ENCODE data around the gene MACF1. TPM values are rescaled to one million over a fixed set of nuclear protein-coding genes. Genes with fewer than 3 reads are reported as not detected.

Gene MACF1
- polyA plus RNA-seq, 1 donor: 99.5 TPM

DNA sequence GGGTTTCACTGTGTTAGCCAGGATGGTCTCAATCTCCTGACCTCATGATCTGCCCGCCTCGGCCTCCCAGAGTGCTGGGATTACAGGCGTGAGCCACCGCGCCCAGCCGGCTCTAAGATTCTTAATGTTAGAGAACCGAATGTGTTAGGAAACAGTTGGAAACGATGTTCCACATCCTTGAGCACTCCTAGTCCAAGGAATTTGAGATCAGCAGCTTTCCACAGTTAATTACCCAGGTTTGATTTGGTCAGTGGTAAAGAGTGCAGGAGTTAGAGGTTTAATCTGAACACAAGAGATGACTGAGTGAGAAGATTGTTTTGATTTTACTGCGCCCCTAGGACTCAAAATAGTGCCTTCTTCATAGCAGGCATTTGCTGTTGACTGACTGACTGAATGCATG, 211.1 kb downstream of the MACF1 start:
- Histone ChIP-seq H3K4me3 (ENCODE audit: low read length) (no peak overlapping the region), H3K36me3 (ENCODE audit: control insufficient read depth, insufficient read depth, low read length) (peaks cover 13% of the 10 kb centered on the region), H3K4me1 (ENCODE audit: control insufficient read depth, insufficient read depth, low read length) (peaks cover 15% of the 10 kb centered on the region), H3K27me3 (ENCODE audit: control insufficient read depth, insufficient read depth, low read length) (no peaks in the 10 kb centered on the region), H3K27ac (ENCODE audit: low read length) (no peak overlapping the region), H3K9me3 (ENCODE audit: control insufficient read depth, low read depth, low read length) (no peaks in the 10 kb centered on the region)
- no peak for DNase-seq
- no CpG with 5 or more reads among the region's 9 CpGs for WGBS (ENCODE audit: insufficient coverage, low lambda C conversion rate)

GRCh38 chr1:39416609-39417008, 212.1 kb downstream of the MACF1 start:
- H3K27ac ChIP-seq (ENCODE audit: low read length): no peak overlapping the region
- H3K4me1 ChIP-seq (ENCODE audit: control insufficient read depth, insufficient read depth, low read length): peaks cover 5% of the 10 kb centered on the region
- peaks cover 13% of the 10 kb centered on the region for H3K36me3 ChIP-seq (ENCODE audit: control insufficient read depth, insufficient read depth, low read length)
- no peak for DNase-seq
- no peak overlapping the region for H3K4me3 ChIP-seq (ENCODE audit: low read length)
- no peaks in the 10 kb centered on the region for H3K9me3 ChIP-seq (ENCODE audit: control insufficient read depth, low read depth, low read length)
- no peaks in the 10 kb centered on the region for H3K27me3 ChIP-seq (ENCODE audit: control insufficient read depth, insufficient read depth, low read length)

GRCh38 chr1:39418236-39418635, 213.7 kb downstream of the MACF1 start:
- whole genome bisulfite sequencing (ENCODE audit: insufficient coverage, low lambda C conversion rate): 90% methylated on average over 2 of the region's 4 CpGs
- Histone ChIP-seq H3K27ac (ENCODE audit: low read length) (no peak overlapping the region), H3K27me3 (ENCODE audit: control insufficient read depth, insufficient read depth, low read length) (no peaks in the 10 kb centered on the region), H3K36me3 (ENCODE audit: control insufficient read depth, insufficient read depth, low read length) (peaks cover 13% of the 10 kb centered on the region), H3K4me1 (ENCODE audit: control insufficient read depth, insufficient read depth, low read length) (no peaks in the 10 kb centered on the region), H3K4me3 (ENCODE audit: low read length) (no peak overlapping the region), H3K9me3 (ENCODE audit: control insufficient read depth, low read depth, low read length) (no peaks in the 10 kb centered on the region)
- DNase-seq: no peak

- H3K36me3 ChIP-seq (ENCODE audit: control insufficient read depth, insufficient read depth, low read length): peaks cover 24% of the 10 kb centered on the region
- no peak for DNase-seq
- no peaks in the 10 kb centered on the region for H3K9me3 ChIP-seq (ENCODE audit: control insufficient read depth, low read depth, low read length)
- H3K4me3 ChIP-seq (ENCODE audit: low read length): no peak overlapping the region
- H3K4me1 ChIP-seq (ENCODE audit: control insufficient read depth, insufficient read depth, low read length): no peaks in the 10 kb centered on the region
- H3K27me3 ChIP-seq (ENCODE audit: control insufficient read depth, insufficient read depth, low read length): no peaks in the 10 kb centered on the region
- no peak overlapping the region for H3K27ac ChIP-seq (ENCODE audit: low read length)
These were observed 216.0 kb downstream of the MACF1 start for GRCh38 chr1:39420493-39420892.

GRCh38 chr1:39422614-39423013, 218.1 kb downstream of the MACF1 start:
- no peak overlapping the region for H3K27ac ChIP-seq (ENCODE audit: low read length)
- H3K36me3 ChIP-seq (ENCODE audit: control insufficient read depth, insufficient read depth, low read length): peaks cover 30% of the 10 kb centered on the region
- H3K9me3 ChIP-seq (ENCODE audit: control insufficient read depth, low read depth, low read length): no peaks in the 10 kb centered on the region
- H3K27me3 ChIP-seq (ENCODE audit: control insufficient read depth, insufficient read depth, low read length): no peaks in the 10 kb centered on the region
- 100% methylated on average over 2 of the region's 4 CpGs for WGBS (ENCODE audit: insufficient coverage, low lambda C conversion rate)
- no peak for DNase-seq
- no peaks in the 10 kb centered on the region for H3K4me1 ChIP-seq (ENCODE audit: control insufficient read depth, insufficient read depth, low read length)
- no peak overlapping the region for H3K4me3 ChIP-seq (ENCODE audit: low read length)

DNA sequence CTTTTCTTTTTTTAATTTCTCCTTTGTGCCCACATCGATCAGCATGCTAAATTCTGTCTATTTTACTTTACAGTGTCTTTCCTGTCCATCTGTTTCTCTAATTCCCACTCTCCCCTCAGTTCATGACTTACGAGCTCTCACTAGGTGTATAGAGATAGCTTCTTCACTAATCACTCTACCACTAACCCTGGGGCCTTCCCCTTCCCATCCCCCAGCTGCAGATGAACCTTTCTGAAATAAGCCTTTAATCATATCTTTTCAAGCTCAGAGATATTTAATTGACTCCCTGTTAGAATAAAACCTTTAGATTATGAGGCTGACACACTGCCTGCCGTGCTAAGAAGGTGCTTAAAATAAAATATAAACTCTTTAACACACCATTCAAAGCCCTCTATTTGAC, 220.7 kb downstream of the MACF1 start:
- 90% methylated on average over 1 of the region's 3 CpGs for WGBS (ENCODE audit: insufficient coverage, low lambda C conversion rate)
- Histone ChIP-seq H3K4me3 (ENCODE audit: low read length) (no peak overlapping the region), H3K27ac (ENCODE audit: low read length) (no peak overlapping the region), H3K36me3 (ENCODE audit: control insufficient read depth, insufficient read depth, low read length) (peaks cover 46% of the 10 kb centered on the region), H3K4me1 (ENCODE audit: control insufficient read depth, insufficient read depth, low read length) (no peaks in the 10 kb centered on the region), H3K27me3 (ENCODE audit: control insufficient read depth, insufficient read depth, low read length) (no peaks in the 10 kb centered on the region), H3K9me3 (ENCODE audit: control insufficient read depth, low read depth, low read length) (no peaks in the 10 kb centered on the region)
- no peak for DNase-seq

- Histone ChIP-seq H3K27me3 (ENCODE audit: control insufficient read depth, insufficient read depth, low read length) (no peaks in the 10 kb centered on the region), H3K36me3 (ENCODE audit: control insufficient read depth, insufficient read depth, low read length) (peaks cover 50% of the 10 kb centered on the region), H3K9me3 (ENCODE audit: control insufficient read depth, low read depth, low read length) (no peaks in the 10 kb centered on the region), H3K4me3 (ENCODE audit: low read length) (no peak overlapping the region), H3K27ac (ENCODE audit: low read length) (no peak overlapping the region), H3K4me1 (ENCODE audit: control insufficient read depth, insufficient read depth, low read length) (no peaks in the 10 kb centered on the region)
- no peak for DNase-seq
These were observed 221.1 kb downstream of the MACF1 start for GRCh38 chr1:39425634-39426033.

DNA sequence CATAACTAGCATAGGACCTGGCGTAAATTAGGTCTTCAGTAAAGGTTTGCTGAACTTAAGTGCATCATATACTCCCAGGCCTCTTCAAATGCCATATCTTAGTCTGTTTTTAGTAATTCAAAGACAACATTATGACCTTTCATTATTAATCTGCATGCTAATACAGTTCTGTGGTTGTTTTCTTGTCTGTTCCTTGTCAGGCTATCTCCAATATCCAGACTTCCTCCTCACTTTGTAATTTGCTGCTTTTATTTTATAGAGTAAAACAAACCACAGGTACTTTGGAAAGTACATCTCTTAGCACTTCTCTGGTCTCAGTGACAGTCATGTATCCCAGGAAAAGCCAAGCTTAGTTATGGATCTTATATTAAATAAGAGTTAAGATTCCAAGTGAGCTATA, 221.9 kb downstream of the MACF1 start:
- Histone ChIP-seq H3K9me3 (ENCODE audit: control insufficient read depth, low read depth, low read length) (no peaks in the 10 kb centered on the region), H3K36me3 (ENCODE audit: control insufficient read depth, insufficient read depth, low read length) (peaks cover 57% of the 10 kb centered on the region), H3K4me1 (ENCODE audit: control insufficient read depth, insufficient read depth, low read length) (no peaks in the 10 kb centered on the region), H3K4me3 (ENCODE audit: low read length) (no peak overlapping the region), H3K27ac (ENCODE audit: low read length) (no peak overlapping the region), H3K27me3 (ENCODE audit: control insufficient read depth, insufficient read depth, low read length) (no peaks in the 10 kb centered on the region)
- whole genome bisulfite sequencing (ENCODE audit: insufficient coverage, low lambda C conversion rate): 100% methylated on average over 1 of the region's 1 CpG
- DNase-seq: no peak

GRCh38 chr1:39427374-39427773, 222.9 kb downstream of the MACF1 start:
- H3K9me3 ChIP-seq (ENCODE audit: control insufficient read depth, low read depth, low read length): no peaks in the 10 kb centered on the region
- peaks cover 60% of the 10 kb centered on the region for H3K36me3 ChIP-seq (ENCODE audit: control insufficient read depth, insufficient read depth, low read length)
- no peak for DNase-seq
- no CpG with 5 or more reads among the region's 1 CpG for WGBS (ENCODE audit: insufficient coverage, low lambda C conversion rate)
- no peak overlapping the region for H3K27ac ChIP-seq (ENCODE audit: low read length)
- no peak overlapping the region for H3K4me3 ChIP-seq (ENCODE audit: low read length)
- H3K4me1 ChIP-seq (ENCODE audit: control insufficient read depth, insufficient read depth, low read length): no peaks in the 10 kb centered on the region
- H3K27me3 ChIP-seq (ENCODE audit: control insufficient read depth, insufficient read depth, low read length): no peaks in the 10 kb centered on the region

DNA sequence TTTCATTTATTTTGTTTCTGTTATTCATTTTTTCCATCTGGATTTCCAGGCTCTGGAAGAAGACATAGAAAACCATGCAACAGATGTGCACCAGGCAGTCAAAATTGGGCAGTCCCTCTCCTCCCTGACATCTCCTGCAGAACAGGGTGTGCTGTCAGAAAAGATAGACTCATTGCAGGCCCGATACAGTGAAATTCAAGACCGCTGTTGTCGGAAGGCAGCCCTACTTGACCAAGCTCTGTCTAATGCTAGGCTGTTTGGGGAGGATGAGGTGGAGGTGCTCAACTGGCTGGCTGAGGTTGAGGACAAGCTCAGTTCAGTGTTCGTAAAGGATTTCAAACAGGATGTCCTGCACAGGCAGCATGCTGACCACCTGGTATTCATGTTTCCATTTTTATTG, 223.4 kb downstream of the MACF1 start:
- Histone ChIP-seq H3K4me3 (ENCODE audit: low read length) (no peak overlapping the region), H3K4me1 (ENCODE audit: control insufficient read depth, insufficient read depth, low read length) (no peaks in the 10 kb centered on the region), H3K36me3 (ENCODE audit: control insufficient read depth, insufficient read depth, low read length) (peaks cover 57% of the 10 kb centered on the region), H3K9me3 (ENCODE audit: control insufficient read depth, low read depth, low read length) (no peaks in the 10 kb centered on the region), H3K27ac (ENCODE audit: low read length) (no peak overlapping the region), H3K27me3 (ENCODE audit: control insufficient read depth, insufficient read depth, low read length) (no peaks in the 10 kb centered on the region)
- WGBS (ENCODE audit: insufficient coverage, low lambda C conversion rate): no CpG with 5 or more reads among the region's 4 CpGs
- DNase-seq: no peak

DNA sequence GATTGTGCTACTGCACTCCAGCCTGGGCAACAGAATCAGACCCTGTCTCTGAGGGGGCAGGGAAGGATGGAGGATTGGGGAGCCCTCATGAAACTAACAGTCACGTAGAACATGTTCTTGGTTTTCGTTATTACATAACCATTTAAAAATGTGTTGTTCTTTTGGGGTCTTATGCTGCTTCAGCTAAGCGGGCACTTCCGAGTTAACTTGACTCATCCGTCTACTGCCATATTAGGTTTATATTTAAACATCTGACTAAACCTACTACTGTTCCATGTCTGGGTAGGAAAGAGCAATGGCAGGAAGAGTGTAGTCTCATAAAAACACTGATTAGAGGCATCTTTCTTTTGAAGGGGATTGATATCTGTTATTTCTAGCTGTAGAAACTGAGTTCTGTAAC, 227.4 kb downstream of the MACF1 start:
- Histone ChIP-seq H3K4me3 (ENCODE audit: low read length) (no peak overlapping the region), H3K4me1 (ENCODE audit: control insufficient read depth, insufficient read depth, low read length) (no peaks in the 10 kb centered on the region), H3K27ac (ENCODE audit: low read length) (no peak overlapping the region), H3K36me3 (ENCODE audit: control insufficient read depth, insufficient read depth, low read length) (peaks cover 68% of the 10 kb centered on the region), H3K9me3 (ENCODE audit: control insufficient read depth, low read depth, low read length) (no peaks in the 10 kb centered on the region), H3K27me3 (ENCODE audit: control insufficient read depth, insufficient read depth, low read length) (no peaks in the 10 kb centered on the region)
- no CpG with 5 or more reads among the region's 5 CpGs for WGBS (ENCODE audit: insufficient coverage, low lambda C conversion rate)
- no peak for DNase-seq
